Measurements from ENCODE around the gene CYP3A7.

- TF ChIP-seq, protein P1, sequence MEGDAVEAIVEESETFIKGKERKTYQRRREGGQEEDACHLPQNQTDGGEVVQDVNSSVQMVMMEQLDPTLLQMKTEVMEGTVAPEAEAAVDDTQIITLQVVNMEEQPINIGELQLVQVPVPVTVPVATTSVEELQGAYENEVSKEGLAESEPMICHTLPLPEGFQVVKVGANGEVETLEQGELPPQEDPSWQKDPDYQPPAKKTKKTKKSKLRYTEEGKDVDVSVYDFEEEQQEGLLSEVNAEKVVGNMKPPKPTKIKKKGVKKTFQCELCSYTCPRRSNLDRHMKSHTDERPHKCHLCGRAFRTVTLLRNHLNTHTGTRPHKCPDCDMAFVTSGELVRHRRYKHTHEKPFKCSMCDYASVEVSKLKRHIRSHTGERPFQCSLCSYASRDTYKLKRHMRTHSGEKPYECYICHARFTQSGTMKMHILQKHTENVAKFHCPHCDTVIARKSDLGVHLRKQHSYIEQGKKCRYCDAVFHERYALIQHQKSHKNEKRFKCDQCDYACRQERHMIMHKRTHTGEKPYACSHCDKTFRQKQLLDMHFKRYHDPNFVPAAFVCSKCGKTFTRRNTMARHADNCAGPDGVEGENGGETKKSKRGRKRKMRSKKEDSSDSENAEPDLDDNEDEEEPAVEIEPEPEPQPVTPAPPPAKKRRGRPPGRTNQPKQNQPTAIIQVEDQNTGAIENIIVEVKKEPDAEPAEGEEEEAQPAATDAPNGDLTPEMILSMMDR (IDR thresholded peaks at IDR 0.05; ENCODE audit: low read length), result no peak
- no peak for TF ChIP-seq EZH2 (IDR thresholded peaks at IDR 0.05; ENCODE audit: borderline replicate concordance, low read length)
These were observed 57.9 kb downstream of the CYP3A7 start for GRCh38 chr7:99677013-99677647.
